Trophoblast cell (in vitro differentiated cells and primary cell): ENCODE data around the gene ATP2C2. TPM values are rescaled to one million over a fixed set of nuclear protein-coding genes. Genes with fewer than 3 reads are reported as not detected.
A peak's percentile ranks its signal among the peaks of the same experiment; 100 is the strongest.

Experiments
- DNase-seq, 2 donors: peaks; one replicate each; pipeline ENCODE4 v3.0.0-alpha.2; 2016
- H2AFZ ChIP-seq: 2 replicates; pipeline ENCODE4 v1.6.1; 2013; ENCODE audit warnings: low read length, moderate library complexity, mild to moderate bottlenecking; ENCODE audit not compliant: insufficient read depth, poor library complexity
- H2AK5ac ChIP-seq: 2 replicates; pipeline ENCODE4 v1.6.1; 2013; ENCODE audit warnings: mild to moderate bottlenecking, low read length
- H2BK120ac ChIP-seq: 2 replicates; pipeline ENCODE4 v1.6.1; 2013; ENCODE audit warnings: low read length, mild to moderate bottlenecking, moderate library complexity; ENCODE audit not compliant: insufficient read depth, poor library complexity
- H2BK12ac ChIP-seq: 2 replicates; pipeline ENCODE4 v1.6.1; 2013; ENCODE audit warnings: mild to moderate bottlenecking, low read length, moderate library complexity
- H2BK5ac ChIP-seq: 2 replicates; pipeline ENCODE4 v1.6.1; 2013; ENCODE audit warnings: low read length, low read depth, moderate library complexity, mild to moderate bottlenecking; ENCODE audit not compliant: poor library complexity
- H3K14ac ChIP-seq: 2 replicates; pipeline ENCODE4 v1.6.1; 2013; ENCODE audit warnings: mild to moderate bottlenecking, low read length
- H3K18ac ChIP-seq: 2 replicates; pipeline ENCODE4 v1.6.1; 2013; ENCODE audit warnings: mild to moderate bottlenecking, low read length
- H3K23ac ChIP-seq: 2 replicates; pipeline ENCODE4 v1.6.1; 2013; ENCODE audit warnings: low read length
- H3K27ac ChIP-seq: 2 replicates; pipeline ENCODE4 v1.5.1; 2013; ENCODE audit warnings: low read depth, mild to moderate bottlenecking, inconsistent platforms, low read length, moderate library complexity
- H3K27me3 ChIP-seq: 2 replicates; pipeline ENCODE4 v1.6.1; 2013; ENCODE audit warnings: inconsistent platforms, mild to moderate bottlenecking, low read length, moderate library complexity; ENCODE audit not compliant: insufficient read depth
- H3K36me3 ChIP-seq, 2 experiments: 1 replicate in 1 of 2; 2 replicates in 1 of 2; pipeline ENCODE4 v1.6.1; 2013; ENCODE audit warnings: low read length in 2 of 2, mild to moderate bottlenecking in 2 of 2, moderate library complexity in 1 of 2; ENCODE audit not compliant: insufficient read depth in 2 of 2, control insufficient read depth in 1 of 2
- H3K4ac ChIP-seq: 2 replicates; pipeline ENCODE4 v1.6.1; 2013; ENCODE audit warnings: low read depth, mild to moderate bottlenecking, low read length, moderate library complexity
- H3K4me1 ChIP-seq, 2 experiments: 1 replicate in 1 of 2; 2 replicates in 1 of 2; pipeline ENCODE4 v1.6.1; 2013; ENCODE audit warnings: low read length in 2 of 2, mild to moderate bottlenecking in 2 of 2, moderate library complexity in 1 of 2; ENCODE audit not compliant: insufficient read depth in 2 of 2, control insufficient read depth in 1 of 2
- H3K4me2 ChIP-seq: 2 replicates; pipeline ENCODE4 v1.6.1; 2013; ENCODE audit warnings: inconsistent platforms, mild to moderate bottlenecking, low read length, moderate library complexity
- H3K4me3 ChIP-seq: 2 replicates; pipeline ENCODE4 v1.5.1; 2013; ENCODE audit warnings: mild to moderate bottlenecking, low read depth, low read length, inconsistent platforms
- H3K79me1 ChIP-seq: one replicate; pipeline ENCODE4 v1.6.1; 2013; ENCODE audit warnings: low read length
- H3K79me2 ChIP-seq: 2 replicates; pipeline ENCODE4 v1.6.1; 2013; ENCODE audit warnings: low read length, mild to moderate bottlenecking; ENCODE audit not compliant: control insufficient read depth, insufficient read depth, poor library complexity
- H3K9ac ChIP-seq: 2 replicates; pipeline ENCODE4 v1.6.1; 2013; ENCODE audit warnings: mild to moderate bottlenecking, low read length
- H3K9me3 ChIP-seq: 2 replicates; pipeline ENCODE4 v1.6.1; 2013; ENCODE audit warnings: low read depth, mild to moderate bottlenecking, control low read depth, inconsistent platforms, low read length; ENCODE audit not compliant: insufficient read depth
- H4K12ac ChIP-seq: 2 replicates; pipeline ENCODE4 v1.6.1; 2013; ENCODE audit warnings: low read depth, mild to moderate bottlenecking, low read length, moderate library complexity
- H4K8ac ChIP-seq: 2 replicates; pipeline ENCODE4 v1.6.1; 2013; ENCODE audit warnings: low read depth, mild to moderate bottlenecking, low read length, moderate library complexity
- H4K91ac ChIP-seq: one replicate; pipeline ENCODE4 v1.6.1; 2013; ENCODE audit warnings: low read depth, mild to moderate bottlenecking, low read length, moderate library complexity
- WGBS: extraction: QIAGEN DNeasy Blood & Tissue Kit; methylation state at CpG from one replicate; pipeline ENCODE4 v1.1.7; 2013; ENCODE audit warnings: missing lambda C conversion rate; ENCODE audit not compliant: insufficient read length, insufficient coverage; ENCODE audit errors: extremely low coverage; 5-methylcytosine and 5-hydroxymethylcytosine counted together
- polyA plus RNA-seq: library from polyadenylated mRNA; stranded (reverse); fragments of 200-250 nt; gene quantifications from 2 replicates; pipeline ENCODE4 v1.2.3, GENCODE V29; 2013

The ATP2C2 gene, protein sequence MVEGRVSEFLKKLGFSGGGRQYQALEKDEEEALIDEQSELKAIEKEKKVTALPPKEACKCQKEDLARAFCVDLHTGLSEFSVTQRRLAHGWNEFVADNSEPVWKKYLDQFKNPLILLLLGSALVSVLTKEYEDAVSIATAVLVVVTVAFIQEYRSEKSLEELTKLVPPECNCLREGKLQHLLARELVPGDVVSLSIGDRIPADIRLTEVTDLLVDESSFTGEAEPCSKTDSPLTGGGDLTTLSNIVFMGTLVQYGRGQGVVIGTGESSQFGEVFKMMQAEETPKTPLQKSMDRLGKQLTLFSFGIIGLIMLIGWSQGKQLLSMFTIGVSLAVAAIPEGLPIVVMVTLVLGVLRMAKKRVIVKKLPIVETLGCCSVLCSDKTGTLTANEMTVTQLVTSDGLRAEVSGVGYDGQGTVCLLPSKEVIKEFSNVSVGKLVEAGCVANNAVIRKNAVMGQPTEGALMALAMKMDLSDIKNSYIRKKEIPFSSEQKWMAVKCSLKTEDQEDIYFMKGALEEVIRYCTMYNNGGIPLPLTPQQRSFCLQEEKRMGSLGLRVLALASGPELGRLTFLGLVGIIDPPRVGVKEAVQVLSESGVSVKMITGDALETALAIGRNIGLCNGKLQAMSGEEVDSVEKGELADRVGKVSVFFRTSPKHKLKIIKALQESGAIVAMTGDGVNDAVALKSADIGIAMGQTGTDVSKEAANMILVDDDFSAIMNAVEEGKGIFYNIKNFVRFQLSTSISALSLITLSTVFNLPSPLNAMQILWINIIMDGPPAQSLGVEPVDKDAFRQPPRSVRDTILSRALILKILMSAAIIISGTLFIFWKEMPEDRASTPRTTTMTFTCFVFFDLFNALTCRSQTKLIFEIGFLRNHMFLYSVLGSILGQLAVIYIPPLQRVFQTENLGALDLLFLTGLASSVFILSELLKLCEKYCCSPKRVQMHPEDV
- polyA plus RNA-seq: 10.4 and 10.8 TPM in 2 replicates

DNA sequence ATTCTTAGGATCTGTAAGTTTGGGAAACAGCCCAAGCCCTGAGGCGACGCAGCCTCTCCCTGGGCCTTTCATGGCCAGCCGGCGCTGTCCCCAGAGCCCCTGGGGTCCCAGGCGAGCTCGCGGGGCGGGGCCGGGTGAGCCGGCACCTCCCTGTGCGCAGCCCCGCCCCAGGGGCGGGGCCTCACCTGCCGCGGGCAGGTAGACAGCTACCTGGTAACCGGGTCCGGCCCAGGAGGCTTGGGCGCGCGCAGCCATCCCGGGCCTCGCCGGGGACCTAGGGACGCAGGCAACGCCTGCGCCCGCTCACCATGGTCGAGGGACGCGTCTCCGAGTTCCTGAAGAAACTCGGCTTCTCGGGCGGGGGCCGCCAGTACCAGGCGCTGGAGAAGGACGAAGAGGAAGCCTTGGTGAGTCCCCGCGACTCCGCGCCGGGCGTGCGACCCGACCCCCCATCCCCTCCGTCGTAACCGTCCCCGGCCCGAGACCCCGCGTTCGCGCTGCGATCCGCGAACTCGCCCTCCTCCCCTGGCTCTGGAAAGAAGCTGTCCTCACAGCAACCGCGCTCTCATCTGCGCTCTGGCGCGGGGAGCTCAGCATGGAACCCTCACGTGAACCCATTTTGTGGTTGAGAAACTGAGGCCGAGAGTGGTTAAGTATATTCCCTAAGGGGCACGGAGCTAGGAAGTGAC lies at the start of gene ATP2C2:
TSS of gene ATP2C2 (plus strand) at position 231 of the 689 bp plus-strand sequence. CDS start at position 309, 78 bp downstream.
- DNase-seq: peak; percentile 33 to 76
- peak within 1 kb of the TSS; percentile 61 for H3K4me3 ChIP-seq
- peak within 1 kb of the TSS; percentile 54 for H2BK120ac ChIP-seq
- no peak within 1 kb of the TSS for H2AK5ac ChIP-seq
- H3K36me3 ChIP-seq: no peaks in the 10 kb centered on the region
- H3K9me3 ChIP-seq: no peaks in the 10 kb centered on the region
- peak within 1 kb of the TSS; percentile 27 for H2BK12ac ChIP-seq
- H3K27ac ChIP-seq: no peak within 1 kb of the TSS
- peak within 1 kb of the TSS; percentile 67 for H4K91ac ChIP-seq
- H3K18ac ChIP-seq: peak within 1 kb of the TSS; percentile 32
- H3K4me2 ChIP-seq: peak within 1 kb of the TSS; percentile 89
- peaks cover 3% of the 10 kb centered on the region for H3K79me1 ChIP-seq
- peak within 1 kb of the TSS; percentile 67 for H3K14ac ChIP-seq
- H3K23ac ChIP-seq: no peak within 1 kb of the TSS
- H3K9ac ChIP-seq: peak within 1 kb of the TSS; percentile 16
- H2AFZ ChIP-seq: peak within 1 kb of the TSS; percentile 92
- H4K12ac ChIP-seq: peak within 1 kb of the TSS; percentile 46
- H3K4me1 ChIP-seq: peaks cover 9 to 14% of the 10 kb centered on the region in 2 experiments
- H4K8ac ChIP-seq: peak within 1 kb of the TSS; percentile 70
- no peak within 1 kb of the TSS for H2BK5ac ChIP-seq
- no peaks in the 10 kb centered on the region for H3K27me3 ChIP-seq
- H3K4ac ChIP-seq: no peak within 1 kb of the TSS
- H3K79me2 ChIP-seq: peaks cover 3% of the 10 kb centered on the region
- WGBS: no CpG with 5 or more reads among the region's 66 CpGs

- H3K23ac ChIP-seq: no peak overlapping the region
- WGBS: no CpG with 5 or more reads among the region's 24 CpGs
Measured at GRCh38 chr16:84319146-84319760, 49.1 kb upstream of the ATP2C2 start.

DNA sequence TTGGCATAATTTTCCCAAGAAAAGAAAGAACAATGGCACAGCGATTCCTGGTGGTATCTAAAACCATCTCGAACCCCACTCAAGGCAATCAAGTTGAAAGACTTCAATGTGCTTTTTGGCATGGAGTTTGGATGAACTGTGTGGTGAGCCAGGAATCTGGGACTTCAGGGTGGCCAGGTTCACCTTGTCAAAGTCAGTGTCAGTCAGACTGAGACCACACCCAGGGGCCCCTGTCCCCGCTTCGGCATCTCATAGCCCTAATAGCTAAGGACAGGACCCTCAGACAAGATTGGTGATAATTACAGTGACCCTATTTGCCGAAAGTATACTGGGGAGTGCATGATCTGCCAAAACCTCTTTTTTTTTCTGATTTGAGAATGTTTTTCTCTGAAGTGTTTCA lies 47.8 kb upstream of the ATP2C2 start:
- Histone ChIP-seq H3K27ac (no peak overlapping the region), H4K91ac (no peak overlapping the region), H2BK12ac (no peak overlapping the region), H4K12ac (no peak overlapping the region), H3K36me3 (no peaks in the 10 kb centered on the region), H3K23ac (no peak overlapping the region), H2AK5ac (no peak overlapping the region), H3K9ac (no peak overlapping the region), H3K14ac (no peak overlapping the region), H4K8ac (no peak overlapping the region), H3K79me2 (no peaks in the 10 kb centered on the region), H3K9me3 (peaks cover 8% of the 10 kb centered on the region), H2BK120ac (no peak overlapping the region), H2BK5ac (no peak overlapping the region), H2AFZ (no peak overlapping the region), H3K4me2 (no peak overlapping the region), H3K27me3 (no peaks in the 10 kb centered on the region), H3K4me3 (no peak overlapping the region), H3K79me1 (no peaks in the 10 kb centered on the region), H3K4me1 (peaks cover 3 to 4% of the 10 kb centered on the region in 2 experiments), H3K18ac (no peak overlapping the region), H3K4ac (no peak overlapping the region)
- no peak for DNase-seq
- no CpG with 5 or more reads among the region's 5 CpGs for WGBS

More at GRCh38 chr16:84319146-84319760, 49.1 kb upstream of the ATP2C2 start:
- Histone ChIP-seq H3K36me3 (no peaks in the 10 kb centered on the region), H4K12ac (no peak overlapping the region), H3K27ac (no peak overlapping the region), H3K4ac (no peak overlapping the region), H3K4me2 (no peak overlapping the region), H3K27me3 (no peaks in the 10 kb centered on the region), H4K91ac (no peak overlapping the region), H3K4me1 (peaks cover 3 to 4% of the 10 kb centered on the region in 2 experiments), H3K9ac (no peak overlapping the region), H2BK5ac (no peak overlapping the region), H3K79me1 (no peaks in the 10 kb centered on the region), H3K79me2 (no peaks in the 10 kb centered on the region), H4K8ac (no peak overlapping the region), H2AK5ac (no peak overlapping the region), H2AFZ (no peak overlapping the region), H2BK12ac (no peak overlapping the region), H3K18ac (no peak overlapping the region), H3K9me3 (peaks cover 8% of the 10 kb centered on the region), H2BK120ac (no peak overlapping the region), H3K14ac (no peak overlapping the region), H3K4me3 (no peak overlapping the region)
- DNase-seq: no peak

DNA sequence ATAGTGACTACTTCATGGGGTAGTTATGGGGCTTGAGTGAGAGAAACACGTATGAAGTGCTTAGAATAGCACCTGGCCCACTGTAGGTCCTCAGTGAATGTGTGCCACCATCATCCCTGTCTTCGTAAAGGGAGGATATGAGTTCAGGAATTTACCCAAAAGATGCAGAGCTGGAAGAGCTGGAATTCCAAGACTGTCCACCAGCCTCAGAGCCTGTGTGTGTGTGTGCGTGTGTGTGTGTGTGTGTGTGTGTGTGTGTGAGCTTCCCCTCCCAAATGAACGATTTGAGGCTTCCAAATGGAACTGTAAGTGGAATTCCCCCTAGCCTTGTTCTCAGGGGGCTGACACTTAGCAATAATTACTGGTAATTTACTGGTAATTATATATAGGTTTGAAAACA lies 46.4 kb upstream of the ATP2C2 start:
- H3K4ac ChIP-seq: no peak overlapping the region
- H3K79me1 ChIP-seq: no peaks in the 10 kb centered on the region
- H4K8ac ChIP-seq: no peak overlapping the region
- H2BK5ac ChIP-seq: no peak overlapping the region
- H3K18ac ChIP-seq: no peak overlapping the region
- H3K4me1 ChIP-seq: peaks cover 3 to 4% of the 10 kb centered on the region in 2 experiments
- H3K27me3 ChIP-seq: no peaks in the 10 kb centered on the region
- no peak overlapping the region for H3K9ac ChIP-seq
- H2AFZ ChIP-seq: no peak overlapping the region
- H2AK5ac ChIP-seq: no peak overlapping the region
- H2BK120ac ChIP-seq: no peak overlapping the region
- H4K91ac ChIP-seq: no peak overlapping the region
- H3K23ac ChIP-seq: no peak overlapping the region
- H3K14ac ChIP-seq: no peak overlapping the region
- H3K79me2 ChIP-seq: no peaks in the 10 kb centered on the region
- no peak overlapping the region for H4K12ac ChIP-seq
- peak in 1 of 2 donors; percentile 59 for DNase-seq
- H3K4me3 ChIP-seq: no peak overlapping the region
- H3K36me3 ChIP-seq: no peaks in the 10 kb centered on the region
- H3K27ac ChIP-seq: no peak overlapping the region
- no CpG with 5 or more reads among the region's 4 CpGs for WGBS
- peaks cover 10% of the 10 kb centered on the region for H3K9me3 ChIP-seq
- H2BK12ac ChIP-seq: no peak overlapping the region
- no peak overlapping the region for H3K4me2 ChIP-seq
